ENCODE data around the gene CALCB. TPM values are rescaled to one million over a fixed set of nuclear protein-coding genes. Genes with fewer than 3 reads are reported as not detected.
"Not testable (repeated sequence)": the region's sequence is repeated elsewhere in the genome, so short reads cannot be mapped to it uniquely, and the experiment has no call there.

Gene CALCB
- polyA plus RNA-seq, 3 donors, result not detected

DNA sequence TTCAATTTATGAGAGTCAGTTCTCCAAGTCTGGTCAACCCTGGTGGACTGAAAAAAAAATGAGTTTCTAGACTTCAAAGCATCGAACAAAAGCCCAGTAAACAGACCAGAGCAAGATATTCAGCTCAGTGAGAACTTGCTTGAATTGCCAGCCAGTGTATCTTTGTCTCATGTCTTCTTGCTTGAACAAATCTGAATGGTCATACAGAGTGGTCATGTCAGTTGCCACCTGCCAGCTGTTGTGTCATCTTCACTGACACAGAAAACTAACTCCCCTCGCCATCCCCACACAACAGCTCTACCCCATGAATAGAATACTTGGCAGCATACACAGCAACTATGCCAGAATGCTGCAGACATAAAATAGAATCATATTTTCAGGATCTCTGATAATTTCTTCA lies 27.5 kb upstream of the CALCB start:
- TF ChIP-seq, protein P1, sequence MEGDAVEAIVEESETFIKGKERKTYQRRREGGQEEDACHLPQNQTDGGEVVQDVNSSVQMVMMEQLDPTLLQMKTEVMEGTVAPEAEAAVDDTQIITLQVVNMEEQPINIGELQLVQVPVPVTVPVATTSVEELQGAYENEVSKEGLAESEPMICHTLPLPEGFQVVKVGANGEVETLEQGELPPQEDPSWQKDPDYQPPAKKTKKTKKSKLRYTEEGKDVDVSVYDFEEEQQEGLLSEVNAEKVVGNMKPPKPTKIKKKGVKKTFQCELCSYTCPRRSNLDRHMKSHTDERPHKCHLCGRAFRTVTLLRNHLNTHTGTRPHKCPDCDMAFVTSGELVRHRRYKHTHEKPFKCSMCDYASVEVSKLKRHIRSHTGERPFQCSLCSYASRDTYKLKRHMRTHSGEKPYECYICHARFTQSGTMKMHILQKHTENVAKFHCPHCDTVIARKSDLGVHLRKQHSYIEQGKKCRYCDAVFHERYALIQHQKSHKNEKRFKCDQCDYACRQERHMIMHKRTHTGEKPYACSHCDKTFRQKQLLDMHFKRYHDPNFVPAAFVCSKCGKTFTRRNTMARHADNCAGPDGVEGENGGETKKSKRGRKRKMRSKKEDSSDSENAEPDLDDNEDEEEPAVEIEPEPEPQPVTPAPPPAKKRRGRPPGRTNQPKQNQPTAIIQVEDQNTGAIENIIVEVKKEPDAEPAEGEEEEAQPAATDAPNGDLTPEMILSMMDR (IDR thresholded peaks at IDR 0.05), result no peak
- 87% methylated on average over 2 of the region's 2 CpGs for WGBS (ENCODE audit: insufficient coverage)
- Mint-ChIP-seq H3K4me1 (peaks cover 4% of the 10 kb centered on the region), H3K4me3 (no peak overlapping the region), H3K9me3 (peaks cover 0 to under 1% (median 0%) of the 10 kb centered on the region in 7 donors), H3K27ac (no peak overlapping the region), H3K36me3 (no peaks in the 10 kb centered on the region), H3K27me3 (ENCODE audit: low read depth in 3 of 3) (peaks cover 0 to 4% (median 2%) of the 10 kb centered on the region in 3 donors)
- Histone ChIP-seq H2AFZ (ENCODE audit: insufficient read depth, low read depth, low read length, poor library complexity, severe bottlenecking) (no peak overlapping the region), H3K79me2 (ENCODE audit: insufficient read depth, low read length) (no peaks in the 10 kb centered on the region), H3K9me3 (replicated peaks in 1 of 2; ENCODE audit: control insufficient read depth in 1 of 2, insufficient read depth in 1 of 2, low read length in 2 of 2) (no peaks in the 10 kb centered on the region), H4K20me1 (ENCODE audit: insufficient read depth, low read length) (no peaks in the 10 kb centered on the region), H3K27me3 (ENCODE audit: control insufficient read depth in 2 of 2, insufficient read depth in 2 of 2, low read length in 2 of 2) (no peaks in the 10 kb centered on the region), H3K27ac (ENCODE audit: low read depth in 1 of 2, low read length in 2 of 2) (no peak overlapping the region), H3K4me2 (replicated peaks; ENCODE audit: extremely low read depth, low read length, poor library complexity, severe bottlenecking) (no peak overlapping the region), H3K9ac (ENCODE audit: insufficient read depth, low read length, poor library complexity, severe bottlenecking) (no peak overlapping the region), H3K36me3 (replicated peaks in 1 of 2; ENCODE audit: control insufficient read depth in 1 of 2, insufficient read depth in 2 of 2, low read length in 2 of 2) (no peaks in the 10 kb centered on the region), H3K4me3 (replicated peaks in 1 of 3; ENCODE audit: low read depth in 2 of 3, low read length in 3 of 3) (no peak overlapping the region), H3K4me1 (ENCODE audit: control insufficient read depth in 1 of 2, insufficient read depth in 2 of 2, low read length in 2 of 2) (no peaks in the 10 kb centered on the region)
- intact Hi-C loops (cut with micrococcal nuclease), result no loop called here
- no peak for DNase-seq

DNA sequence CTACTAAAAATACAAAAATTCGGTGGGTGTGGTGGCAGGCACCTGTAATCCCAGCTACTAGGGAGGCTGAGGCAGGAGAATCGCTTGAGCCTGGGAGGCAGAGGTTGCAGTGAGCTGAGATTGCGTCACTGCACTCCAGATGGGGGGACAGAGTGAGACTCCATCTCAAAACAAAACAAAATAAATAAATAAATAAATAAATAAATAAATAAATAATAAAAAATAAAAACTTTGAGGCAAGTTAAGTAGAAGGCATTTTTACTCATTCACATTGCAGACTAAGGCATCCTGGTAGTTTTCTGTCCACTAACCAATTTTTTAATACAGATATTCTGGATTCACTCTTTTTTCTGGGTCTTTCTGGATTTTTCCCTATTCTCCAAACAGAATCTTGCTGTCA lies 26.7 kb upstream of the CALCB start:
- H3K36me3 Mint-ChIP-seq; H3K36me3 ChIP-seq (replicated peaks in 1 of 2; ENCODE audit: control insufficient read depth in 1 of 2, insufficient read depth in 2 of 2, low read length in 2 of 2); H3K27ac ChIP-seq (ENCODE audit: low read depth in 1 of 2, low read length in 2 of 2); H3K27me3 ChIP-seq (ENCODE audit: control insufficient read depth in 2 of 2, insufficient read depth in 2 of 2, low read length in 2 of 2); H3K27me3 Mint-ChIP-seq (ENCODE audit: low read depth in 3 of 3); H3K27ac Mint-ChIP-seq; H3K9me3 ChIP-seq (replicated peaks in 1 of 2; ENCODE audit: control insufficient read depth in 1 of 2, insufficient read depth in 1 of 2, low read length in 2 of 2); DNase-seq; H3K9me3 Mint-ChIP-seq; H3K9ac ChIP-seq (ENCODE audit: insufficient read depth, low read length, poor library complexity, severe bottlenecking); H4K20me1 ChIP-seq (ENCODE audit: insufficient read depth, low read length); H3K79me2 ChIP-seq (ENCODE audit: insufficient read depth, low read length); H2AFZ ChIP-seq (ENCODE audit: insufficient read depth, low read depth, low read length, poor library complexity, severe bottlenecking); H3K4me2 ChIP-seq (replicated peaks; ENCODE audit: extremely low read depth, low read length, poor library complexity, severe bottlenecking); H3K4me1 ChIP-seq (ENCODE audit: control insufficient read depth in 1 of 2, insufficient read depth in 2 of 2, low read length in 2 of 2); H3K4me3 ChIP-seq (replicated peaks in 1 of 3; ENCODE audit: low read depth in 2 of 3, low read length in 3 of 3); H3K4me1 Mint-ChIP-seq; intact Hi-C loops (cut with micrococcal nuclease); H3K4me3 Mint-ChIP-seq: not testable (repeated sequence)
- 80% methylated on average over 1 of the region's 3 CpGs for WGBS (ENCODE audit: insufficient coverage)

Measured in CD14-positive monocyte (primary cell).